Globus pallidus (tissue), 1 donor: ENCODE results near the gene RAET1G.
A peak's percentile ranks its signal among the peaks of the same experiment; 100 is the strongest.
"Not testable (repeated sequence)": the region's sequence is repeated elsewhere in the genome, so short reads cannot be mapped to it uniquely, and the experiment has no call there.

ENCODE experiments used
- DNase-seq: peaks from one replicate; pipeline ENCODE4 v3.0.0-alpha.2; 2015; ENCODE audit warnings: low spot score

RAET1G gene

GRCh38 chr6:149953934-149954327, 31.0 kb upstream of the RAET1G start:
- DNase-seq = not testable (repeated sequence)

- not testable (repeated sequence) for DNase-seq
These were observed 30.5 kb upstream of the RAET1G start for GRCh38 chr6:149953390-149953789.

GRCh38 chr6:149951626-149952025, 28.7 kb upstream of the RAET1G start:
- no peak for DNase-seq

GRCh38 chr6:149951096-149951495, 28.2 kb upstream of the RAET1G start:
- DNase-seq = no peak

- no peak for DNase-seq
These were observed 27.5 kb upstream of the RAET1G start for GRCh38 chr6:149950423-149950822.

GRCh38 chr6:149948616-149949015, 25.7 kb upstream of the RAET1G start:
- DNase-seq = no peak

GRCh38 chr6:149948011-149948410, 25.1 kb upstream of the RAET1G start:
- no peak for DNase-seq

GRCh38 chr6:149947533-149947932, 24.6 kb upstream of the RAET1G start:
- not testable (repeated sequence) for DNase-seq

GRCh38 chr6:149946631-149947030, 23.7 kb upstream of the RAET1G start:
- DNase-seq = not testable (repeated sequence)

DNA sequence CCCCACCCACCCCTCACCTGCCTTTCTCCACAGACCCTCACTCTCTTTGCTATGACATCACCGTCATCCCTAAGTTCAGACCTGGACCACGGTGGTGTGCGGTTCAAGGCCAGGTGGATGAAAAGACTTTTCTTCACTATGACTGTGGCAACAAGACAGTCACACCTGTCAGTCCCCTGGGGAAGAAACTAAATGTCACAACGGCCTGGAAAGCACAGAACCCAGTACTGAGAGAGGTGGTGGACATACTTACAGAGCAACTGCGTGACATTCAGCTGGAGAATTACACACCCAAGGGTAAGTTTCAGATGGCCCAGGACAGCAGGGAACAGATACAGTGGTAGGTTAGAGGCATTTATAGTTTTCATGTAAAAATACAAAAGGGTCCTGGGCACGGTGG, 22.4 kb upstream of the RAET1G start:
- not testable (repeated sequence) for DNase-seq

DNA sequence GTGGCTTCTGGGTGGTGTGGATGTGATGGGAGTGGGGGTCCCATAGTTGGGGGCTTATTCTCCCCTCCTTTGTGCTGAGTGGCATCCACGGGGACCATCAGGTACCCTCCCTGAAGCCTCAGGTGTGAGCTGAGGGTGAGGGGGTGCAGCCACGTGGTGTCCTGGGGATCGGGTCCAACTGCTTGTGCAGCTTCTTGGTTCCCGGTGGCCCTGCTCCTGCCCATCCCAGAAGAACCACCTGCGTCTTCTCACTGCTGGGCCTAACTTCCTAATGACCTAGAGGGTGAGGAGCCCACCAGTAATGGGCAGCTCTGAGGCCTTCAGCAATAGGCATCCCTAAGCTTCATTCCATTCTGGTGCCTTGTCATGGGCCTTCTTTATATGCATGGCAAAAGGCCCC, 20.4 kb upstream of the RAET1G start:
- DNase-seq = not testable (repeated sequence)

GRCh38 chr6:149942461-149942829, 19.5 kb upstream of the RAET1G start:
- no peak for DNase-seq

GRCh38 chr6:149941583-149942460, 18.9 kb upstream of the RAET1G start, which contains the start of gene ULBP2:
TSS of gene ULBP2 (plus strand) at chr6:149942014. CDS start at chr6:149942073, 59 bp downstream.
- DNase-seq = peak; percentile 65

GRCh38 chr6:149940672-149940982, 17.7 kb upstream of the RAET1G start:
- no peak for DNase-seq

DNA sequence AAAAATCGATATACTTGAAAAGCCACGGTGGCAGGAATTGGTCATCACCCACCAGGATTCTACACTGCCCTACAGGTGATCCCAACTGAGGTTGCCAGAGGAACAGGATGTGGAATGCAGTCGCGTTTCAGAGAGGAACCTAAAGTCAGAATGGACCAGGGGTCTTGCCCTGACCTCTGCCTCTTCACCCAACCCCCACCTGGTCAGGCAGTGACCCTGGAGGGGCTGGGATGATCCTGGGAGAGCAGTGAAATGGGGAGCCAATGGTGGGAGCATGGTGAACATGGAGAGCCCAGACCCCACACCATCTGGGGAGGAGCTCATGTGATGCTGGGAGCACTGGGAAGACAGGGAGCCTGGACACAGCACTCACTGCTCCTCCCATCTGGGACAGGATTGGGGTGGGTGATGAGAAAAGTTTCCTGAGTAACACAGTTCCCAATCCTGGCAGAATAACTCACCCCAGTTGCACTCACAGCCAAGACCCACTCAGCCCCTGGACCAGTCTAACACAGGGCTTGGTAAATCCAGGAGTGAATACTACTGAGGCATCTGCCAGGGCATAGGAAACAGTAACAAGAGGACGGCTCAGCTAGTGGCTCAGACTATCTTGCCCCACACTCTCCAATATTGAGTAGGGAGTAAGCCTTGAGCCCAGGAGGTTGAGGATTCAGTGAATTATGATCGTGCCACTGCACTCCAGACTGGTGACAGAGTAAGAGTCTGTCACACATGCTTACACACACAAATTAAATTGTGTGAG, 17.2 kb upstream of the RAET1G start:
- no peak for DNase-seq

DNA sequence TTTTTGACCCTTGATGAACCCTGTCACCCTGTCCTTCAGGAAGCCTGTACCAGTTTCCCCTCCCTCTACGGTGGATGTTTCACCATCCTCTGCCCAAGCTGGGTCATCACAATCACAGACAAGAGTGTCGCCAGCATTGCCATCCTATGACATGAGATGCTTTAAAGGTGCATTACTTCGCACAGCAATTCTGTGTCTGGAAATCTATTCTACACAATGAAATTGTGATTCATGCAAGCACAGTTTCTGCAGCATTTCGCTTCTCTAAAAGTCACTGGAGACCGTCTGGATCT, 16.4 kb upstream of the RAET1G start:
- DNase-seq = no peak

- no peak for DNase-seq
These were observed 15.8 kb upstream of the RAET1G start for GRCh38 chr6:149938571-149939355.

- not testable (repeated sequence) for DNase-seq
These were observed 15.2 kb upstream of the RAET1G start for GRCh38 chr6:149938013-149938570.

DNA sequence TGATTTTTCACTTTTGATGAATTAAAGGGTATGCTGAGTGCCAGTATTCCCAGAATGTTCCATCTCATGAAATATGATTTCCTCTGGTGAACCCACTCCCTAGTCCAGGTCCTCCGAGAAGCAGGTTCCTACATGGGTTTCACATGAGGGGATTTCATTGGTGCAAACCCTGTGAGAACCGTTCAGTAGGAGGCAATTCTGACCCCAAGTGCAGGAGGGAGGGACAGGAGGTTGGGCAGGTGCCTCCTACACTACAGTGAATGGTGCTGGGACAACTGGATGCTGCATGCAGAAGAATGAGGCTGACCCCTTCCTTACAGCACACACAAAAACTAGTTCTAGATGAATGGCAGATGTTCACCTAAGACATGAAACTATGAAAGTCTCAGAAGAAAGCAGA, 13.8 kb upstream of the RAET1G start:
- DNase-seq = no peak

DNA sequence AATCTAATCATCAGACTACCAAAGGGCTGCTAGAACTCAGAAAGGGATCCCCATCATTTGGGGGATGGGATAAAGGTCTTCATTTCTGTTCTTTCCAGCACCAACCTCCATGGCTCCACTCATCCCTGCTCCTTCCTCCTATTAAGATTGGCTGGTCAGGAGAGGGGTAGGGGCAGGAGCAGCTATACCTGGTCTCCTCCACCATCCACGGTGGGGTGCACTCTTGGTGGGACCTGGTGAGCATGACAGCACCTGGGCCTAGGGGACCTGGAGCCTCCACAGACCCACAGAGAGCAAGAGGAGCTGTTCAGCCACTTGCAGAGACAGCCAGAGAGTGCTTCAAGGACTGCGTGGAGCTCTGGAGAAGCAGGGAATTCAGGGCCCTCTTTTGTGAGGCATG, 12.7 kb upstream of the RAET1G start:
- DNase-seq = no peak

- no peak for DNase-seq
These were observed 12.3 kb upstream of the RAET1G start for GRCh38 chr6:149935246-149935645.
